ENCODE measurements around the gene NEU3.

GRCh38 chr11:74966651-74967050, 22.1 kb upstream of the NEU3 start:
- TF ChIP-seq POLR2A (IDR thresholded peaks at IDR 0.05; ENCODE audit: low read depth, low read length) = no peak
- TF ChIP-seq POLR2AphosphoS5 (IDR thresholded peaks at IDR 0.05; ENCODE audit: low read depth, low read length) = no peak
- TF ChIP-seq TAF1 (IDR thresholded peaks at IDR 0.05; ENCODE audit: low read depth, low read length) = no peak
- TF ChIP-seq POU2F2 (IDR thresholded peaks at IDR 0.05; ENCODE audit: low read depth, low read length) = no peak

Data from GM12891 (cell line).